HTERT RPE-1 (cell line): Measurements from ENCODE around the gene FDXR.
"Not testable (repeated sequence)": the region's sequence is repeated elsewhere in the genome, so short reads cannot be mapped to it uniquely, and the experiment has no call there.

ENCODE experiments used
- in situ Hi-C: fragments of 300-500 bp; cut with MboI; formaldehyde crosslinking; loops from 4 replicates; pipeline ENCODE4 v1.14.3; 2020; ENCODE audit warnings: low sequenced_read_pairs

The FDXR gene

DNA sequence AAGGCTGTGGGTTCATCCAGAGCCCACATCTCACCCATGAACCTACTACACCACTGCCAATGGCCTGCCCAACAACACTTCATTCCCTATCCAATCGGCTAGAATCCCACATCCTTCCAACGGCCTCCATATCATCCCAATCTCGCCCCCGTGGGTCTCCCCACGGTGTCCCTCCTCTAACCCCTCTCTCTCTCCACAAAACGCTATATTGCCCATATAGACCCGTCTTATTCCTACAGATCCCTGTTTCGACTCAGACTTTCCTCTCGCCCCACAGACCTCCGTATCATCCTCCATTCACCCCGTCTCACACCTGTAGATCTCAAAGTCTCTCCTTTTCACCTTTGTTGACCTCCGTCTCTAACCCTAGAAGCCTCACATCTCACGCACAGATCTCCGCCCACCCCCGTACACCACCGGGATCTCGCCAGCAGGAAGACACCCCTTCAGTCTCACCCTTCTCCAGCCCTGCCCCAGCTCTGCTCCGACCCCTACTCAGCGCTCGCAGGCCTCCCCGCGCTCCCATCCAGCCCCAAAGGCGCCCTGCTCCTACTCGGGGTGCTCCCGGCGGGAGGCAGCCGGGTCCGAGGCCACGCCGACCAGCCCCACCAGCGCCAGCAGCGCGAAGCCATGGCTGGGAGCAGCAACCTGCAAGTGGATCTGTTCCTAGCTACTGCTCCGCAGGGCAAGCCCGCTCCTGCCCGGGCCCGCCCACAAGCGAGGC, at the start of gene FDXR:
FDXR (minus strand) TSS at position 682 of the 724 bp plus-strand sequence; CDS start at position 632, 50 bp downstream.
- in situ Hi-C loops = no loop called here

DNA sequence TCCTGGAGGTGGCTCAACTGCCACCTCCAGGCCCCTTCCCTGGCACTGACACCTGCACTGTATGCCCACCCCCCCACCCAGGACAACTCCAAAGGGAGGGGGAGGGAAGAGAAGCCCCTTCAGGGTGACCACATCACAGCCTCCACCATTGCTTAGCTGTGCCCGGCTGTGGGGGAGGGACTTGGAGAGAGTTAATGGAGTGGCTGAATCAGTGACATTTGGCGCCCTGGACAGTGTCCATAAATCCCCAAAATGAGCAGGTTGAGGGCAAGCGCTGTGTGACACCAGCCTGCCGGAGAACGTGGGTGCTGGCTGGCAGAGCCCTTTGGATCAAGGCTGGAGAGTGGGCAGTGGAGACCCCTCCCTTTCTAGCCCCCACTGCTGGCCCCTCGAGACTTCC, 49.4 kb upstream of the FDXR start:
- in situ Hi-C loops = no loop called here

- in situ Hi-C loops = no loop called here
Observed at GRCh38 chr17:74921769-74922168, 49.0 kb upstream of the FDXR start.

GRCh38 chr17:74921026-74921681, 48.4 kb upstream of the FDXR start:
- in situ Hi-C loops = no loop called here

GRCh38 chr17:74920642-74921025, 47.8 kb upstream of the FDXR start:
- in situ Hi-C loops = no loop called here

GRCh38 chr17:74920306-74920620, 47.5 kb upstream of the FDXR start:
- in situ Hi-C loops = no loop called here

DNA sequence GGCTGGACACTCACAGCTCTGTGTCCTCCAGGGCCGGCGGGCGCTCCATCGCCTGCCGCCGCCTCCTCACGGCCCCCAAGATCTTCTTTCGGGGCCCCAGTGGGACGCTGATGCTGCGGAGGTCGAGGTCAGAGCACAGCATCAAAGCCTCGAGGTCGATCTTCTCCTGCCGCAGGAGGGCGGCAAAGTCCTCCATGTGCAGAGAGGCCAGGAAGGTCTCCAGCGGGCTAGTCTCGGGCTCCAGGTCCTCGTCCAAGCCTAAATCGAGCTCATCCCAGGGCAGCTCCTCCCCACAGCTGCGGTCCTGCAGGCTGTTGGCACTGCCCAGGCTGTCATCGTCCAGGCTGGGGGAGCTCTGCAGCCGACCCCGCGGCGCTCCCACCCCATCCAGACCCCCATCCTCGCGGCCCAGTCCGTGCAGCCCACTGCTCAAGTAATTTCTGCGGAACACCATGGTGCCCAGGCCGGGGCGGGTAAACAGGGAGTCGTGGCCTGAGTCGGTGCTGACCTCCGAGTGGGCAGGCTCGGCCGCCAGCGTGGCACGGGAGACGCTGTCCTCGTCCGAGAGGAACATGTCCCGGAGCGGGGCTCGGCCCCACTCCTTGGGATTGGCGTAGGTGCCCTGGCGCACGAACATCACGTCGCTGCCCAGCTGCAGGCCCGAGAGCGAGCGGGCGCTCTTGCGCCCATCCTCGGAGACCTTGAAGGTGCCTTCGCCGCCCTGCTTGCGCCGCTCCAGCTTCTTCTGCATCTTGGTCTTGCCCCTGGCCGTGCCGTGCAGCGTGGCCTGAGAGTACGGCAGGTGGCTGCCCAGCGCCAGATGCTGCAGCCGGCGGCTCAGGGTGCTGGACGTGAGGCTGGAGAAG, 46.9 kb upstream of the FDXR start:
- in situ Hi-C loops = no loop called here

DNA sequence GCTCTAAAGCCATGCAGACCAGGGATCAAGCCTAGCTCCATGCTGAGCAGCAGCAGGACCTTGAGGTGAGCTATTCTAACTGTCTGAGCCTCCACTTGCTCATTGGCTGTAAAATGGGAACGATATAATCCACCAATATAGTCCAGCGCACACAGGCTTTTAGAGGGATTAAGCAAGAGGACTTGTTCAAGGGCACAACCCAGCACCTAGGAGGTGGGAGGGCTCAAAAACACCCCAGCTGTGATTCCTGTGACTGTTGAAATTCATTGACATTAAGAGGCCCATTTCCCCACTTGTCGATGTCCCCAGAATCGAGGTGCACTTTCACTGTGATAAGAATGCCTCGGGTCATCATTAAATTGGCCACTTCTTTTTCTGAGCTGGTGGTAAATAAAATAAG, 46.1 kb upstream of the FDXR start:
- in situ Hi-C loops = no loop called here

DNA sequence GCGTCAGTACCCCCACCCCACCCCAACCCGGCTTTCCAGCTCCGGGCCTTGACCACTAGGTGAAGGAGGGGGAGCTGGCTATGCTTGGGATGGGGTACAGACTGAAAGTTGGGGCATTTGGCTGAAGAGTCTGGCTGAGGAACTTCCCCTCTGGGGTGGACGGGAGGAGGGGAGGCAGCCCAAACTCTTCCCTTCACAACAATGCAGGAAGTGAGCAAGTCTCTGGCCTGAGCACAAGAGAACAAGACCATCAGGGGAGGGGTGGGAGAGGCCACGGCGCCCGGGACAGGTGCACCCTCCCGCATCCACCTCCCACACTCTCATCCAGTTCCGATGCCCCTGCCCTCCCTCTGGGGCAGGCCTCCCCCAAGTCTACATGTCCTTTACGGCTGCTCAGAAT, 44.6 kb upstream of the FDXR start:
- in situ Hi-C loops = no loop called here

- in situ Hi-C loops = no loop called here
Observed at GRCh38 chr17:74916851-74917199, 44.0 kb upstream of the FDXR start.

DNA sequence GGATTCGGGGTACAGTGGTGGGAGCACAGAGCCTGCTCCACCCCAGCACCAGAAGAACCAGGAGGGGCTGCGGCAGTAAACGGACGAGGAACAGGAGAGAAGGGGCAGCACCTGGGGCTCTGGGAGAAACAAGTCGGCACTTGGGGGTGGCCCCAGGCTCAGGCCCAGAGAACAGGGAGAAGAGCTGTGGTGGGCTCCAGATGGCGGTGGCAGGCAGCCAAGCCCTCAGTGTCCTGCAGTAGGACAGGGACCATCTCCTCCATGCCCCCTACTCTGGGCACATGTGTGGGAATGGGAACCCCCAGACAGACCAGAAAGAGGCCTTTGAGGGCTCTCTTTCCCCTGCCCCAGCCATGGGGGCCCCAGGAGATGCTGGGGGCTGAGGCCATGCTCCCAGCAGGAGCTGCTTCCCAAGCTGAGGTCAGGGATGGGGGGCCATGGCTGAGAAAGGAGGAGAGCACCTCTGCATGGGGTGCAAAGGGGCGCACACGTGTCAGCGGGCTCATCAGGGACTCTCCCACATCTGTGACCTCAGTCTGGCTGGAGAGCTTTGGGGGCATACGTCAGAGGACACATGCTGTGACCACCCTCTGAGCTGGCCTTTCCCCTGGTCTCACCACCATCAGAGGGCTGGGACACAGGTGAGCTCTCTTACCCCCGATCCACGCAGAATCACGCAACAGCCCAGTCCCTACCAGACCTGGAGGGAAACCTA, 43.5 kb upstream of the FDXR start:
- in situ Hi-C loops = no loop called here

DNA sequence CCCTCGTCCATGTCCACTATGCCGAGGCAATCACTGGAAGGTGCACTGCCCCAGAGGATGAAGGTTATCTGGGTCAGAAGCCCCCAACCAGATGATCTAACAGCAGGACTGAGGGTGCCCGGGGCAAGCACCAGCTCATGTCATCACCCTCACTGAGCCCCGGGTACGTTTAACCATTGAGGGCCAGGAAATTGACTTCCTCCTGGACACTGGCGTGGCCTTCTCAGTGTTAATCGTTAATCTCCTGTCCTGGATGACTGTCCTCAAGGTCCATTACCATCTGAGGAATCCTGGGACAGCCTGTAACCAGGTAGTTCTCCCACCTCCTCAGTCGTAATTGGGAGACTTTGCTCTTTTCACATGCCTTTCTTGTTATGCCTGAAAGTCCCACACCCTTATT, 38.6 kb upstream of the FDXR start:
- in situ Hi-C loops = not testable (repeated sequence)

- in situ Hi-C loops = not testable (repeated sequence)
Observed at GRCh38 chr17:74909097-74909496, 36.3 kb upstream of the FDXR start.

- in situ Hi-C loops = no loop called here
Observed at GRCh38 chr17:74907012-74907411, 34.2 kb upstream of the FDXR start.

DNA sequence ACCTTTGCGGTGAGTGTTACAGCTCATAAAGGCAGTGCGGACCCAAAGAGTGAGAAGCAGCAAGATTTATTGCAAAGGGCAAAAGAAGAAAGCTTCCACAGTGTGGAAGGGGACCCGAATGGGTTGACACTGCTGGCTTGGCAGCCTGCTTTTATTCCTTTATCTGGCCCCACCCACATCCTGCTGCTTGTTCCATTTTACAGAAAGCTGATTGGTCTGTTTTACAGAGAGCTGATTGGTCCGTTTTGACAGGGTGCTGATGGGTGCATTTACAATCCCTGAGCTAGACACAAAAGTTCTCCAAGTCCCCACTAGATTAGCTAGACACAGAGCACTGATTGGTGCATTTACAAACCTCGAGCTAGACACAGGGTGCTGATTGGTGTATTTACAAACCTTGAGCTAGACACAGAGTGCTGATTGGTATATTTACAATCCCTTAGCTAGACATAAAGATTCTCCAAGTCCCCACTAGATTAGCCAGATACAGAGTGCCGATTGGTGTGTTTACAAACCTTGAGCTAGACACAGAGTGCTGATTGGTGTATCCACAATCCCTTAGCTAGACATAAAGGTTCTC, 33.5 kb upstream of the FDXR start:
- in situ Hi-C loops = not testable (repeated sequence)

GRCh38 chr17:74904687-74905409, 32.1 kb upstream of the FDXR start:
- in situ Hi-C loops = no loop called here

DNA sequence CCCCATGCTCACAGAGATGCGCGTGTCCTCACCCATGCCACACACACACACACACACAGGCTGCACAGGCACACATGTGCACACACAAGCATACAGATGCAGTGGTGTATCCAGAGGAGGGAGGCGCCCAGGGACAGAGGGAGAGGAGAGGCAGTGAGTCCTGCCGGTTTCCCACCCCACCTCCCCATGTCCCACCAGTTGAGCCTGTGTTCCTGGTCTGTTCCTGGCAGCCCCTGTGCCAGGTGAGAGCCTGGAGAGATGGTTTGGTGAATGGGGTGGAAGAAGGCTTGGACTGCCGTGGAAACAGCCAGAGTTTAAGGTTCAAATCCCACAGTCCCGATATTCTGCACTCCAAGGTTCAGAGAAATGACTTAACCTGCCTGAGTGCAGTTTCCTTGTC, 30.9 kb upstream of the FDXR start:
- in situ Hi-C loops = no loop called here

- in situ Hi-C loops = no loop called here
Observed at GRCh38 chr17:74903034-74903433, 30.2 kb upstream of the FDXR start.

DNA sequence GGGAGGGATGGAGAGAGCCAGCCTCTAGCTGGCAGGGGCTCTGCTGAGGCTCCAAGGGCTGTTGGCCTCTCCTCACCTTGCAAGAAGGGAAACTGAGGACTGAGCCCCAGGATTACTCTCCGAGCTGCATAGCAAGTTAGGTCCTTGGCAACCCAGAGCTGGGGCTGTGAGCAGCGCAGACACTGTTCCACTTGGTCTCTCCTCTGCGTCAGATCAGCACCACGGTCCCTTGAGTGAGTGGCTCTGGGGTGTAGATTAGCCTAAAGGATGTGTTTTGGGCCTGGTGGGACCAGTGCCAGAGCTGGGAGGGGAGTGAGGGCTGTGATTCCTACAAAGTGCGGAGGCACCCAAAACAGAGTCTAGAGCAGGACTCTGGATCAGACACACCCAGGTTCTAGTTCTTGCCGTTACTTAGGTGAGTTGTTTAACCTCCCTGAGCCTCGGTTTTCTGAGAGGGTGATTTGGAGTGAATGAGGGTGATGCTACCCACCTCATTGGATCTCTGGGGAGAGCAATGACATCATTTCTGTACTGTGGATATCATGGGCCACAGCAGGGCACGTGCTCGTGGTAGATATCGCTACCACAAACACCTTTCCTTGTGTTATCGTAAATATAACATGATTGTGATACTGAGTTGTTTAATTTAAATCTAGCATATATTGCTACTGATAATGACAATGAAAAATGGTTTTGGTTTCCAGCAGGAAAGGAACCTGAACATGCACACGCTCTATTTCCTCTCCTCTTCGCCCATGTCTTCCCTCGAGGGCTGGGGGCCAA, 28.8 kb upstream of the FDXR start:
- in situ Hi-C loops = no loop called here

- in situ Hi-C loops = no loop called here
Observed at GRCh38 chr17:74900208-74900607, 27.4 kb upstream of the FDXR start.
